Measurements from ENCODE around the gene CLK2. TPM values are rescaled to one million over a fixed set of nuclear protein-coding genes. Genes with fewer than 3 reads are reported as not detected.

Gene CLK2
- polyA plus RNA-seq, 1 donor from 2014 or later, result 44.4 TPM

DNA sequence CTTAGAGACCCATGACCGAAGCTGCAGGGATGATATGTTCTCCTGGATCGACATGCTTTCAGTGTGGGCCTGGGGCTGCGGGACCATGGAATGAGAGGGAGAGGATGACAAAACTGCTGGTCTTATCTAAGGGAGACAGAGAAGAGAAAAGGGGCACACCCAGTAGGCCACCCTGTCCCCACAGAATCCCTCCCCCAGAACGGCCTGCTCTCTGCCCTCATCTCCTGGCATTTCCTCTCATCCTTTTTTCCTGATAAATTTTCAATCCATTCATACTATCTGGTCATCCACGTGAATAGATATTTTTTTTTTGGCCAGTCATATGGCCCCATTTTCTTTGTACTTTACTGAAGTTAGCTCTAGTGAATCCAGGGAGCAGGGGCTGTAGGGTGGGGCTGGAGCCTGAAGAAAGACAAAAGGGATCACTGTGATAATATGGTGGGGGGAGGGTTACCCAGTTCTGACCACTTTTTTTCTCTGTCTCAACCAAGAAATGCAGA, 28.1 kb upstream of the CLK2 start, which contains the start of gene PKLR:
Gene PKLR (minus strand): TSS at position 97 of the 500 bp plus-strand sequence. CDS start 43 bp downstream, at position 54.
- no peaks in the 10 kb centered on the region for H3K27me3 ChIP-seq (ENCODE audit: insufficient read depth, low read depth, low read length)
- H3K36me3 ChIP-seq (ENCODE audit: insufficient read depth, low read length), result no peaks in the 10 kb centered on the region
- H4K20me1 ChIP-seq (ENCODE audit: insufficient read depth), result no peaks in the 10 kb centered on the region
- H3K4me3 ChIP-seq (ENCODE audit: low read length), result no peak within 1 kb of the TSS
- no peak for TF ChIP-seq REST (IDR thresholded peaks at IDR 0.05; ENCODE audit: borderline replicate concordance)
- no peak for TF ChIP-seq EP300 (conservative IDR thresholded peaks at IDR 0.05; ENCODE audit: poor library complexity, severe bottlenecking)
- no peak for TF ChIP-seq MXI1 (conservative IDR thresholded peaks at IDR 0.05; ENCODE audit: poor library complexity, severe bottlenecking)
- TF ChIP-seq TAF1 (IDR thresholded peaks at IDR 0.05; ENCODE audit: low read depth), result no peak
- TF ChIP-seq RAD21 (conservative IDR thresholded peaks at IDR 0.05), result no peak
- no peak for TF ChIP-seq SMC3 (conservative IDR thresholded peaks at IDR 0.05; ENCODE audit: poor library complexity)
- no peak for TF ChIP-seq EZH2 (IDR thresholded peaks at IDR 0.05; ENCODE audit: borderline replicate concordance, insufficient read depth, low read length, poor library complexity, severe bottlenecking)
- TF ChIP-seq, protein P1, sequence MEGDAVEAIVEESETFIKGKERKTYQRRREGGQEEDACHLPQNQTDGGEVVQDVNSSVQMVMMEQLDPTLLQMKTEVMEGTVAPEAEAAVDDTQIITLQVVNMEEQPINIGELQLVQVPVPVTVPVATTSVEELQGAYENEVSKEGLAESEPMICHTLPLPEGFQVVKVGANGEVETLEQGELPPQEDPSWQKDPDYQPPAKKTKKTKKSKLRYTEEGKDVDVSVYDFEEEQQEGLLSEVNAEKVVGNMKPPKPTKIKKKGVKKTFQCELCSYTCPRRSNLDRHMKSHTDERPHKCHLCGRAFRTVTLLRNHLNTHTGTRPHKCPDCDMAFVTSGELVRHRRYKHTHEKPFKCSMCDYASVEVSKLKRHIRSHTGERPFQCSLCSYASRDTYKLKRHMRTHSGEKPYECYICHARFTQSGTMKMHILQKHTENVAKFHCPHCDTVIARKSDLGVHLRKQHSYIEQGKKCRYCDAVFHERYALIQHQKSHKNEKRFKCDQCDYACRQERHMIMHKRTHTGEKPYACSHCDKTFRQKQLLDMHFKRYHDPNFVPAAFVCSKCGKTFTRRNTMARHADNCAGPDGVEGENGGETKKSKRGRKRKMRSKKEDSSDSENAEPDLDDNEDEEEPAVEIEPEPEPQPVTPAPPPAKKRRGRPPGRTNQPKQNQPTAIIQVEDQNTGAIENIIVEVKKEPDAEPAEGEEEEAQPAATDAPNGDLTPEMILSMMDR (IDR thresholded peaks at IDR 0.05; ENCODE audit: poor library complexity, severe bottlenecking), result no peak
- TF ChIP-seq POLR2AphosphoS5 (IDR thresholded peaks at IDR 0.05), result no peak
- no peaks in the 10 kb centered on the region for H3K79me2 ChIP-seq (replicated peaks; ENCODE audit: insufficient read depth, low read length)
- no peak within 1 kb of the TSS for H3K9ac ChIP-seq (ENCODE audit: low read length)
- H3F3A ChIP-seq (ENCODE audit: insufficient read depth, low read length, poor library complexity, severe bottlenecking), result no peaks in the 10 kb centered on the region
- no peaks in the 10 kb centered on the region for H3K9me3 ChIP-seq (ENCODE audit: low read length)
- H3K27ac ChIP-seq (ENCODE audit: low read length), result no peak within 1 kb of the TSS
- H2AFZ ChIP-seq (ENCODE audit: low read depth, low read length), result no peak within 1 kb of the TSS
- H3K9me2 ChIP-seq (ENCODE audit: insufficient read depth, low read length), result no peaks in the 10 kb centered on the region
- no peak within 1 kb of the TSS for H3K4me2 ChIP-seq (ENCODE audit: low read length)

DNA sequence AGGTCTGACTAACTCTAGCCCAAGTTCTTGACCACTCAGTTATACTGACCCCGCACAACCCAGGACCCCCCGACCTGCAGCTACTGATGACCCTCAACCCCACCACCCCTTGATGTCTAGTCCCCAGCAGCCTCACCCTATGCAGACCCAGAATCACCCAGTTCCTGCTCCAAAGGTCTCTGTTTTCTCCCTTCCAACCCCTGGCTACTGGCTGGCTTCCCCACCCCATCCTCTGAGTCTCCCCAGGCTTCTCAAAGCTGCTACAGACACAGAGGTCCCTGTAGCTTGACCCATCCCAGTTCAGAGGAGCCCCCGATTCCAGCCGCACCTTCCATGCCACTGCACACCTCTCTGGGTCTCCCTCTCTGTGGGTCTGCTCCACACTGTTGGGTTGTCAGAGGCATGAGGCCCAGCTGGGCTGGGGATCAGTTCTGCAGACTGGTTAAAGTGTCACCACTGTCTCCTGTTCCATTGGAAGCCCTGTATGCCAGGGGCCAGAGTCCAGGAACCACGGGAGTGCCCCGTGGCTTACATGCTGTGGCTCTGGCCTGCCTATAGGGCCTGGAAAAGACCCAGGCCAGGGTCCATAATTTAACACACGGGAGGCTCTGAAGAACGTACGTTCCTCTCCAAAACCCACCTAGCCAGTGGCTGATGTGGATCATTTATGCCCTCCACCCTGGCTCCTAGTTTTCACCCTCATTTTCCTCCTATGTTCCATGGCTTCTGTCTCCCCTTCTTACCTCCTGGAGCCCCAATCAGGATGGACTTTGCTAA, 27.4 kb upstream of the CLK2 start:
- H2AFZ ChIP-seq (ENCODE audit: low read depth, low read length), result no peak overlapping the region
- no peaks in the 10 kb centered on the region for H4K20me1 ChIP-seq (ENCODE audit: insufficient read depth)
- no peaks in the 10 kb centered on the region for H3K36me3 ChIP-seq (ENCODE audit: insufficient read depth, low read length)
- H3K9me2 ChIP-seq (ENCODE audit: insufficient read depth, low read length), result no peaks in the 10 kb centered on the region
- H3K27ac ChIP-seq (ENCODE audit: low read length), result no peak overlapping the region
- H3K4me2 ChIP-seq (ENCODE audit: low read length), result no peak overlapping the region
- H3K27me3 ChIP-seq (ENCODE audit: insufficient read depth, low read depth, low read length), result peaks cover 5% of the 10 kb centered on the region
- no peaks in the 10 kb centered on the region for H3K79me2 ChIP-seq (replicated peaks; ENCODE audit: insufficient read depth, low read length)
- no peak overlapping the region for H3K9ac ChIP-seq (ENCODE audit: low read length)
- H3K9me3 ChIP-seq (ENCODE audit: low read length), result no peaks in the 10 kb centered on the region
- no peaks in the 10 kb centered on the region for H3F3A ChIP-seq (ENCODE audit: insufficient read depth, low read length, poor library complexity, severe bottlenecking)
- TF ChIP-seq TAF1 (IDR thresholded peaks at IDR 0.05; ENCODE audit: low read depth), result no peak
- TF ChIP-seq, protein P1 (IDR thresholded peaks at IDR 0.05; ENCODE audit: poor library complexity, severe bottlenecking), result no peak
- no peak for TF ChIP-seq EP300 (conservative IDR thresholded peaks at IDR 0.05; ENCODE audit: poor library complexity, severe bottlenecking)
- TF ChIP-seq MXI1 (conservative IDR thresholded peaks at IDR 0.05; ENCODE audit: poor library complexity, severe bottlenecking), result no peak
- TF ChIP-seq SMC3 (conservative IDR thresholded peaks at IDR 0.05; ENCODE audit: poor library complexity), result no peak
- TF ChIP-seq RAD21 (conservative IDR thresholded peaks at IDR 0.05), result no peak
- no peak for TF ChIP-seq REST (IDR thresholded peaks at IDR 0.05; ENCODE audit: borderline replicate concordance)
- no peak for TF ChIP-seq EZH2 (IDR thresholded peaks at IDR 0.05; ENCODE audit: borderline replicate concordance, insufficient read depth, low read length, poor library complexity, severe bottlenecking)
- TF ChIP-seq POLR2AphosphoS5 (IDR thresholded peaks at IDR 0.05), result no peak
- H3K4me3 ChIP-seq (ENCODE audit: low read length), result no peak overlapping the region
